HCEC 1CT (cell line): ENCODE measurements around the gene CFAP100.

Experiments used
- DNase-seq: peaks from one replicate; pipeline ENCODE4 v3.0.0-alpha.2; 2017

The CFAP100 gene

GRCh38 chr3:126484662-126485061, 90.0 kb downstream of the CFAP100 start:
- no peak for DNase-seq

GRCh38 chr3:126485176-126485897, 90.6 kb downstream of the CFAP100 start:
- no peak for DNase-seq

GRCh38 chr3:126485956-126486355, 91.2 kb downstream of the CFAP100 start:
- DNase-seq = no peak
